Measurements from ENCODE around the gene PNMA8C.

- TF ChIP-seq POLR2A (IDR thresholded peaks at IDR 0.05; ENCODE audit: low read depth, low read length), result no peak
- TF ChIP-seq CTCF (IDR thresholded peaks at IDR 0.05; ENCODE audit: extremely low read depth in 1 of 2, insufficient read depth in 1 of 2, low read depth in 1 of 2, low read length in 2 of 2), result no peak
- peak; percentile 12 for TF ChIP-seq EZH2 (IDR thresholded peaks at IDR 0.05; ENCODE audit: borderline replicate concordance, low read depth, low read length, severe bottlenecking)
- TF ChIP-seq POLR2AphosphoS5 (IDR thresholded peaks at IDR 0.05; ENCODE audit: insufficient read depth, low read depth, low read length), result no peak
Observed at GRCh38 chr19:46427518-46428045, 1.2 kb downstream of the PNMA8C start.
